Bronchial epithelial cell (primary cell): ENCODE data around the gene SERP2. TPM values are rescaled to one million over a fixed set of nuclear protein-coding genes. Genes with fewer than 3 reads are reported as not detected.

Experiments
- DNase-seq: peaks from one replicate; pipeline ENCODE4 v3.0.0-alpha.2; 2010; ENCODE audit warnings: low read depth
- FAIRE-seq: peaks from 2 replicates; lab custom pipeline; 2011; peaks lifted over from hg19 to GRCh38; lab: Jason Lieb, UNC
- H3K27me3 ChIP-seq: 2 replicates; pipeline ENCODE4 v1.5.1; 2011; ENCODE audit warnings: low read length; ENCODE audit not compliant: control insufficient read depth, insufficient read depth
- H3K36me3 ChIP-seq: 2 replicates; pipeline ENCODE4 v1.5.1; 2011; ENCODE audit warnings: low read length; ENCODE audit not compliant: control insufficient read depth, insufficient read depth
- H3K4me3 ChIP-seq: 2 replicates; pipeline ENCODE4 v1.5.1; 2011; ENCODE audit warnings: mild to moderate bottlenecking, low read depth, low read length, control low read depth
- CTCF ChIP-seq: IDR thresholded peaks from 2 replicates; pipeline ENCODE4 v1.5.1; 2011; ENCODE audit warnings: mild to moderate bottlenecking, moderate library complexity, low read length, control low read depth, inconsistent platforms; ENCODE audit not compliant: insufficient read depth, severe bottlenecking
- total RNA-seq: library from RNA; depleted of rRNA; stranded (reverse); fragments of >200 nt; gene quantifications from 2 replicates; pipeline ENCODE4 v1.2.1, GENCODE V29; 2014

The SERP2 gene
- total RNA-seq, 1 donor from 2014 or later = 1.1 TPM

- no peaks in the 10 kb centered on the region for H3K27me3 ChIP-seq
- no peak for TF ChIP-seq CTCF
- DNase-seq (no peak), FAIRE-seq (no peak)
- no peaks in the 10 kb centered on the region for H3K36me3 ChIP-seq
- no peak overlapping the region for H3K4me3 ChIP-seq
Measured at GRCh38 chr13:44425041-44425814, 51.6 kb downstream of the SERP2 start.

DNA sequence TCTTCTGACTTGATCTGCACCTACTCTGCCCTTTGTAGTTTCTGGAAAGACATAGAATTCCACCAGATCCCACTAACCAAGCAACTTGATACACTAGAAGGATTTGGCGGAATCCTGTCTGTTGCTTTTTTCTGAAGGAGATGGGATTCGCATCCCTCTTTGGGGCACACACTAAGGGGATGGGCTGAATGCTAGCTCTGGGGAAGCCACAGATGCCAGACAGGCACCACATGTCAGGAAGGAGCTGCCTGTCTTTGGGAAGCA is 52.1 kb downstream of the SERP2 start:
- FAIRE-seq (no peak), DNase-seq (no peak)
- H3K27me3 ChIP-seq = no peaks in the 10 kb centered on the region
- no peak overlapping the region for H3K4me3 ChIP-seq
- H3K36me3 ChIP-seq = no peaks in the 10 kb centered on the region
- TF ChIP-seq CTCF = no peak

- H3K27me3 ChIP-seq = no peaks in the 10 kb centered on the region
- no peak for DNase-seq
- H3K36me3 ChIP-seq = no peaks in the 10 kb centered on the region
- no peak for TF ChIP-seq CTCF
- H3K4me3 ChIP-seq = no peak overlapping the region
- no peak for FAIRE-seq
Measured at GRCh38 chr13:44426461-44426860, 52.8 kb downstream of the SERP2 start.

GRCh38 chr13:44429311-44429710 is 55.7 kb downstream of the SERP2 start:
- no peak for FAIRE-seq
- DNase-seq = no peak
- Histone ChIP-seq H3K36me3 (peaks cover 3% of the 10 kb centered on the region), H3K4me3 (no peak overlapping the region), H3K27me3 (no peaks in the 10 kb centered on the region)
- no peak for TF ChIP-seq CTCF

GRCh38 chr13:44431150-44431549 is 57.5 kb downstream of the SERP2 start:
- Histone ChIP-seq H3K27me3 (no peaks in the 10 kb centered on the region), H3K4me3 (no peak overlapping the region), H3K36me3 (peaks cover 7% of the 10 kb centered on the region)
- FAIRE-seq (no peak), DNase-seq (no peak)
- no peak for TF ChIP-seq CTCF

GRCh38 chr13:44432650-44433049 is 59.0 kb downstream of the SERP2 start:
- TF ChIP-seq CTCF = no peak
- no peak for FAIRE-seq
- no peak overlapping the region for H3K4me3 ChIP-seq
- peak; percentile 48 for DNase-seq
- H3K36me3 ChIP-seq = peaks cover 7% of the 10 kb centered on the region
- H3K27me3 ChIP-seq = no peaks in the 10 kb centered on the region
